DOHH2 (cell line): Measurements from ENCODE around the gene IREB2.

Experiments used
- EZH2phosphoT487 ChIP-seq: fragments of 200-600 bp; sonication (generic); IDR thresholded peaks from 2 replicates; pipeline ENCODE4 v1.6.1; 2017; ENCODE audit warnings: borderline replicate concordance, mild to moderate bottlenecking, antibody characterized with exemption, low read length, moderate library complexity, mixed read lengths
- TF ChIP-seq, protein P1 (sequence below): fragments of 200-600 bp; sonication (generic); IDR thresholded peaks from one replicate; pipeline ENCODE4 v1.5.1; 2014; ENCODE audit warnings: antibody characterized with exemption, mild to moderate bottlenecking, low read depth, low read length; ENCODE audit not compliant: poor library complexity, severe bottlenecking

GRCh38 chr15:78461171-78461888 is 23.3 kb downstream of the IREB2 start:
- TF ChIP-seq, protein P1, sequence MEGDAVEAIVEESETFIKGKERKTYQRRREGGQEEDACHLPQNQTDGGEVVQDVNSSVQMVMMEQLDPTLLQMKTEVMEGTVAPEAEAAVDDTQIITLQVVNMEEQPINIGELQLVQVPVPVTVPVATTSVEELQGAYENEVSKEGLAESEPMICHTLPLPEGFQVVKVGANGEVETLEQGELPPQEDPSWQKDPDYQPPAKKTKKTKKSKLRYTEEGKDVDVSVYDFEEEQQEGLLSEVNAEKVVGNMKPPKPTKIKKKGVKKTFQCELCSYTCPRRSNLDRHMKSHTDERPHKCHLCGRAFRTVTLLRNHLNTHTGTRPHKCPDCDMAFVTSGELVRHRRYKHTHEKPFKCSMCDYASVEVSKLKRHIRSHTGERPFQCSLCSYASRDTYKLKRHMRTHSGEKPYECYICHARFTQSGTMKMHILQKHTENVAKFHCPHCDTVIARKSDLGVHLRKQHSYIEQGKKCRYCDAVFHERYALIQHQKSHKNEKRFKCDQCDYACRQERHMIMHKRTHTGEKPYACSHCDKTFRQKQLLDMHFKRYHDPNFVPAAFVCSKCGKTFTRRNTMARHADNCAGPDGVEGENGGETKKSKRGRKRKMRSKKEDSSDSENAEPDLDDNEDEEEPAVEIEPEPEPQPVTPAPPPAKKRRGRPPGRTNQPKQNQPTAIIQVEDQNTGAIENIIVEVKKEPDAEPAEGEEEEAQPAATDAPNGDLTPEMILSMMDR: no peak
- no peak for TF ChIP-seq EZH2phosphoT487
